HEK293 (cell line): ENCODE data around the gene KDM4C.

ENCODE experiments used
- CTCF ChIA-PET: fragments of 350-600 bp; formaldehyde crosslinking; extraction: SDS; loops from one replicate; lab custom pipeline; 2021; ENCODE audit warnings: antibody characterized with exemption; lab: Yijun Ruan, JAX
- POLR2A ChIA-PET: fragments of 300-600 bp; formaldehyde crosslinking; extraction: SDS; loops from one replicate; lab custom pipeline; 2020; ENCODE audit warnings: antibody characterized with exemption, inconsistent platforms; lab: Yijun Ruan, JAX
- H3K27ac ChIP-seq: fragments of 200-500 bp; sonication (Bioruptor generic); 2 replicates; pipeline ENCODE4 v1.5.1; 2014; ENCODE audit warnings: low read depth, low read length, control low read depth, inconsistent platforms; ENCODE audit errors: extremely low read depth
- H3K36me3 ChIP-seq, 2 experiments: fragments of 200-500 bp in 1 of 2; sonication (Bioruptor generic) in 1 of 2; 1 replicate in 1 of 2; 2 replicates in 1 of 2; pipeline ENCODE4 v1.5.1; 2014 to 2017; ENCODE audit warnings: inconsistent platforms in 2 of 2, low read length in 2 of 2; ENCODE audit not compliant: control insufficient read depth in 2 of 2, insufficient read depth in 1 of 2
- H3K4me1 ChIP-seq: fragments of 200-500 bp; sonication (Bioruptor generic); 2 replicates; pipeline ENCODE4 v1.5.1; 2014; ENCODE audit warnings: mild to moderate bottlenecking, low read length, inconsistent platforms; ENCODE audit not compliant: control insufficient read depth, insufficient read depth
- H3K4me3 ChIP-seq: 2 replicates; pipeline ENCODE4 v1.5.1; 2011; ENCODE audit warnings: low read depth, mild to moderate bottlenecking, control low read depth, low read length, moderate library complexity
- H3K9me3 ChIP-seq: fragments of 200-500 bp; sonication (Bioruptor generic); 2 replicates; pipeline ENCODE4 v1.5.1; 2014; ENCODE audit warnings: low read depth, low read length, inconsistent platforms; ENCODE audit not compliant: control insufficient read depth, insufficient read depth
- EGR2 ChIP-seq: fragments of 450-650 bp; formaldehyde crosslinking; IDR thresholded peaks from 2 replicates; pipeline ENCODE4 v1.5.1; 2016; ENCODE audit warnings: low read depth, missing biosample characterization, missing genetic modification characterization
- KLF7 ChIP-seq: fragments of 450-650 bp; formaldehyde crosslinking; IDR thresholded peaks from 2 replicates; pipeline ENCODE4 v1.5.1; 2016; ENCODE audit warnings: missing biosample characterization, missing genetic modification characterization, borderline replicate concordance
- PBX3 ChIP-seq: sonication (generic); formaldehyde crosslinking; IDR thresholded peaks from 2 replicates; pipeline ENCODE4 v1.8.1; 2022; ENCODE audit warnings: mild to moderate bottlenecking, moderate library complexity, missing genetic modification reagents
- PRDM6 ChIP-seq: fragments of 450-650 bp; formaldehyde crosslinking; IDR thresholded peaks from 2 replicates; pipeline ENCODE4 v1.5.1; 2017; ENCODE audit warnings: missing biosample characterization, missing genetic modification characterization
- RBAK ChIP-seq: fragments of 450-650 bp; formaldehyde crosslinking; IDR thresholded peaks from 2 replicates; pipeline ENCODE4 v1.5.1; 2016; ENCODE audit warnings: missing biosample characterization, missing genetic modification characterization
- ZBTB7A ChIP-seq: fragments of 450-650 bp; formaldehyde crosslinking; IDR thresholded peaks from 2 replicates; pipeline ENCODE4 v1.5.1; 2016; ENCODE audit warnings: low read depth, missing biosample characterization, missing genetic modification characterization
- ZFHX2 ChIP-seq: fragments of 450-650 bp; formaldehyde crosslinking; conservative IDR thresholded peaks from 2 replicates; pipeline ENCODE4 v1.5.1; 2016; ENCODE audit warnings: missing biosample characterization, missing genetic modification characterization
- ZFP3 ChIP-seq: fragments of 450-650 bp; formaldehyde crosslinking; IDR thresholded peaks from 2 replicates; pipeline ENCODE4 v1.5.1; 2016; ENCODE audit warnings: low read depth, missing biosample characterization, missing genetic modification characterization
- ZFP69B ChIP-seq: fragments of 450-650 bp; formaldehyde crosslinking; IDR thresholded peaks from 2 replicates; pipeline ENCODE4 v1.5.1; 2016; ENCODE audit warnings: missing biosample characterization, missing genetic modification characterization
- ZIC2 ChIP-seq: fragments of 450-650 bp; formaldehyde crosslinking; IDR thresholded peaks from 2 replicates; pipeline ENCODE4 v1.5.1; 2016; ENCODE audit warnings: missing biosample characterization, missing genetic modification characterization
- ZNF140 ChIP-seq: fragments of 450-650 bp; formaldehyde crosslinking; IDR thresholded peaks from 2 replicates; pipeline ENCODE4 v1.5.1; 2016; ENCODE audit warnings: missing biosample characterization, missing genetic modification characterization
- ZNF211 ChIP-seq: fragments of 450-650 bp; formaldehyde crosslinking; IDR thresholded peaks from 2 replicates; pipeline ENCODE4 v1.5.1; 2016; ENCODE audit warnings: low read depth, missing biosample characterization, missing genetic modification characterization
- ZNF223 ChIP-seq: fragments of 450-650 bp; formaldehyde crosslinking; IDR thresholded peaks from 2 replicates; pipeline ENCODE4 v1.5.1; 2016; ENCODE audit warnings: missing biosample characterization, missing genetic modification characterization
- ZNF24 ChIP-seq: fragments of 450-650 bp; formaldehyde crosslinking; IDR thresholded peaks from 2 replicates; pipeline ENCODE4 v1.5.1; 2016; ENCODE audit warnings: missing biosample characterization, missing genetic modification characterization
- ZNF248 ChIP-seq: fragments of 450-650 bp; formaldehyde crosslinking; IDR thresholded peaks from 2 replicates; pipeline ENCODE4 v1.5.1; 2017; ENCODE audit warnings: missing biosample characterization, missing genetic modification characterization
- ZNF274 ChIP-seq, 2 experiments: fragments of 200-500 bp in 1 of 2; fragments of 450-650 bp in 1 of 2; sonication (Bioruptor generic) in 1 of 2; formaldehyde crosslinking in 1 of 2; IDR thresholded peaks; 2 replicates each; pipeline versions ENCODE4 v1.5.1 to v1.6.1; 2014 to 2016; ENCODE audit warnings: borderline replicate concordance in 1 of 2, inconsistent platforms in 1 of 2, low read length in 1 of 2, missing biosample characterization in 1 of 2, missing genetic modification characterization in 1 of 2
- ZNF391 ChIP-seq: fragments of 450-650 bp; formaldehyde crosslinking; IDR thresholded peaks from 2 replicates; pipeline ENCODE4 v1.5.1; 2016; ENCODE audit warnings: low read depth, missing biosample characterization, missing genetic modification characterization, borderline replicate concordance
- ZNF423 ChIP-seq: fragments of 450-650 bp; formaldehyde crosslinking; IDR thresholded peaks from 2 replicates; pipeline ENCODE4 v1.5.1; 2016; ENCODE audit warnings: missing biosample characterization, missing genetic modification characterization
- ZNF433 ChIP-seq: fragments of 450-650 bp; formaldehyde crosslinking; IDR thresholded peaks from 2 replicates; pipeline ENCODE4 v1.5.1; 2016; ENCODE audit warnings: missing biosample characterization, missing genetic modification characterization, low read depth
- ZNF521 ChIP-seq: fragments of 450-650 bp; formaldehyde crosslinking; IDR thresholded peaks from 2 replicates; pipeline ENCODE4 v1.5.1; 2017; ENCODE audit warnings: missing biosample characterization, mild to moderate bottlenecking, missing genetic modification characterization
- ZNF544 ChIP-seq: fragments of 450-650 bp; formaldehyde crosslinking; IDR thresholded peaks from 2 replicates; pipeline ENCODE4 v1.5.0; 2017; ENCODE audit warnings: missing biosample characterization, missing genetic modification characterization
- ZNF580 ChIP-seq: fragments of 450-650 bp; formaldehyde crosslinking; IDR thresholded peaks from 2 replicates; pipeline ENCODE4 v1.5.1; 2016; ENCODE audit warnings: missing biosample characterization, missing genetic modification characterization
- ZNF623 ChIP-seq: fragments of 450-650 bp; formaldehyde crosslinking; IDR thresholded peaks from 2 replicates; pipeline ENCODE4 v1.5.1; 2016; ENCODE audit warnings: missing biosample characterization, missing genetic modification characterization
- ZNF624 ChIP-seq: fragments of 450-650 bp; formaldehyde crosslinking; IDR thresholded peaks from 2 replicates; pipeline ENCODE4 v1.5.1; 2017; ENCODE audit warnings: missing biosample characterization, missing genetic modification characterization
- ZNF626 ChIP-seq: fragments of 450-650 bp; sonication (Bioruptor Pico); formaldehyde crosslinking; IDR thresholded peaks from 2 replicates; pipeline ENCODE4 v1.5.1; 2018; ENCODE audit warnings: missing biosample characterization, missing genetic modification characterization, inconsistent platforms
- ZNF629 ChIP-seq: fragments of 450-650 bp; formaldehyde crosslinking; IDR thresholded peaks from 2 replicates; pipeline ENCODE4 v1.5.1; 2017; ENCODE audit warnings: missing biosample characterization, missing genetic modification characterization
- ZNF792 ChIP-seq: fragments of 450-650 bp; formaldehyde crosslinking; IDR thresholded peaks from 2 replicates; pipeline ENCODE4 v1.5.1; 2016; ENCODE audit warnings: missing biosample characterization, missing genetic modification characterization
- ZNF830 ChIP-seq: fragments of 450-650 bp; IDR thresholded peaks from 2 replicates; pipeline ENCODE4 v1.5.0; 2018; ENCODE audit warnings: missing biosample characterization, missing genetic modification characterization, low read depth, mild to moderate bottlenecking, moderate library complexity
- ZNF843 ChIP-seq: fragments of 450-650 bp; formaldehyde crosslinking; IDR thresholded peaks from 2 replicates; pipeline ENCODE4 v1.5.1; 2016; ENCODE audit warnings: missing biosample characterization, missing genetic modification characterization
- ZSCAN16 ChIP-seq: fragments of 450-650 bp; formaldehyde crosslinking; IDR thresholded peaks from 2 replicates; pipeline ENCODE4 v1.5.1; 2016; ENCODE audit warnings: missing biosample characterization, missing genetic modification characterization
- ZSCAN18 ChIP-seq: fragments of 450-650 bp; formaldehyde crosslinking; IDR thresholded peaks from 2 replicates; pipeline ENCODE4 v1.5.1; 2016; ENCODE audit warnings: missing biosample characterization, missing genetic modification characterization
- ZSCAN30 ChIP-seq: fragments of 450-650 bp; IDR thresholded peaks from 2 replicates; pipeline ENCODE4 v1.5.1; 2018; ENCODE audit warnings: missing biosample characterization, mild to moderate bottlenecking, missing genetic modification characterization, moderate library complexity

Gene KDM4C

GRCh38 chr9:6956879-6957278 is 199.1 kb downstream of the KDM4C start (continued):
- no peak for TF ChIP-seq ZNF211 (tag by site-specific recombination)
- no peak for TF ChIP-seq RBAK (tag by site-specific recombination)
- no peak for TF ChIP-seq ZNF830 (tag by site-specific recombination)
- no peak for TF ChIP-seq ZNF24
- TF ChIP-seq ZNF140 = no peak
- no peak for TF ChIP-seq ZNF521 (tag by site-specific recombination)
- TF ChIP-seq ZNF248 = no peak
- TF ChIP-seq ZFP69B (tag by site-specific recombination) = no peak
- TF ChIP-seq ZIC2 = no peak
- no peak for TF ChIP-seq PRDM6 (tag by site-specific recombination)
- TF ChIP-seq ZSCAN16 (tag by site-specific recombination) = no peak
- no peak for TF ChIP-seq ZNF629 (tag by site-specific recombination)

GRCh38 chr9:6959270-6960000 is 201.7 kb downstream of the KDM4C start:
- ChIA-PET POLR2A (no interaction called here), CTCF (interaction anchor here (0.8 kb wide), 1 partner anchor 623 kb away, joined by 3 read pairs; no protein-coding TSS in a partner anchor)
- Histone ChIP-seq H3K4me1 (0 out of 2 replicates have a peak, but pooled peaks cover 5% of the 10 kb centered on the region), H3K36me3 (no peaks in the 10 kb centered on the region), H3K27ac (no peak overlapping the region), H3K9me3 (no peaks in the 10 kb centered on the region), H3K4me3 (no peak overlapping the region)
- no peak for TF ChIP-seq ZNF626 (tag by site-specific recombination)

GRCh38 chr9:6960777-6961176 is 203.0 kb downstream of the KDM4C start:
- no peaks in the 10 kb centered on the region for H3K9me3 ChIP-seq
- POLR2A ChIA-PET = no interaction called here
- no peaks in the 10 kb centered on the region for H3K36me3 ChIP-seq
- no peak overlapping the region for H3K27ac ChIP-seq
- no peak overlapping the region for H3K4me3 ChIP-seq
- 0 out of 2 replicates have a peak, but pooled peaks cover 3% of the 10 kb centered on the region for H3K4me1 ChIP-seq
- CTCF ChIA-PET = no interaction called here
- TF ChIP-seq ZNF623 (tag by site-specific recombination) (no peak), KLF7 (tag by site-specific recombination) (no peak), ZNF223 (tag by site-specific recombination) (no peak), ZNF274 (IDR thresholded peaks at IDR 0.05; ENCODE audit: low read length) (no peak), ZNF274 (tag by site-specific recombination; IDR thresholded peaks at IDR 0.05; ENCODE audit: borderline replicate concordance) (no peak), ZNF544 (no peak), ZNF580 (no peak), ZNF423 (no peak), ZSCAN18 (no peak), ZNF792 (tag by site-specific recombination) (no peak), ZNF433 (tag by site-specific recombination) (no peak), ZSCAN30 (tag by site-specific recombination) (no peak), ZNF624 (tag by site-specific recombination) (no peak), EGR2 (tag by site-specific recombination) (no peak), ZNF843 (no peak), ZNF391 (no peak), ZFP3 (tag by site-specific recombination) (no peak), ZFHX2 (tag by site-specific recombination) (no peak), ZBTB7A (tag by site-specific recombination) (no peak), PBX3 (no peak)
